ENCODE results near the gene FARP2. TPM values are rescaled to one million over a fixed set of nuclear protein-coding genes. Genes with fewer than 3 reads are reported as not detected.

The FARP2 gene
- total and polyA plus RNA-seq, 4 donors = 9.9 to 49.7 (median 27.4) TPM

GRCh38 chr2:241538838-241539615, 182.9 kb downstream of the FARP2 start:
- 75 to 90% methylated on average over 15 of the region's 15 CpGs for WGBS, 2 donors
- peak overlapping the region in 1 of 2 donors; percentile 88 for H3K27ac ChIP-seq (ENCODE audit: low read depth in 1 of 2, low read length in 1 of 2)
- no peak for ATAC-seq (ENCODE audit: insufficient read depth, low FRiP score)
- H3K27me3 ChIP-seq (ENCODE audit: control insufficient read depth in 3 of 3, insufficient read depth in 3 of 3, low read length in 2 of 3) = peaks cover 0 to 6% (median 0%) of the 10 kb centered on the region in 3 donors
- no peaks in the 10 kb centered on the region for H3K36me3 ChIP-seq (ENCODE audit: control insufficient read depth in 4 of 4, insufficient read depth in 4 of 4, low read length in 4 of 4)
- DNase-seq = no peak
- H3K4me1 ChIP-seq (ENCODE audit: control insufficient read depth in 5 of 5, insufficient read depth in 5 of 5, low read length in 5 of 5) = peaks cover 0 to 10% (median 7%) of the 10 kb centered on the region in 5 donors
- H3K9me3 ChIP-seq (ENCODE audit: control insufficient read depth in 4 of 4, insufficient read depth in 3 of 4, low read length in 3 of 4) = peaks cover 0 to 2% (median 0%) of the 10 kb centered on the region in 4 donors
- no peak overlapping the region for H3K9ac ChIP-seq (ENCODE audit: insufficient read depth in 1 of 2, low read length in 2 of 2)
- no peak overlapping the region for H3K4me3 ChIP-seq
- TF ChIP-seq CTCF (IDR thresholded peaks at IDR 0.05; ENCODE audit: control extremely low read depth, extremely low read depth) = no peak

- Histone ChIP-seq H3K4me1 (ENCODE audit: control insufficient read depth in 5 of 5, insufficient read depth in 5 of 5, low read length in 5 of 5) (peaks cover 0 to 12% (median 7%) of the 10 kb centered on the region in 5 donors), H3K9me3 (ENCODE audit: control insufficient read depth in 4 of 4, insufficient read depth in 3 of 4, low read length in 3 of 4) (peaks cover 0 to 2% (median 0%) of the 10 kb centered on the region in 4 donors), H3K27ac (ENCODE audit: low read depth in 1 of 2, low read length in 1 of 2) (peak overlapping the region in 1 of 2 donors; percentile 88), H3K27me3 (ENCODE audit: control insufficient read depth in 3 of 3, insufficient read depth in 3 of 3, low read length in 2 of 3) (peaks cover 0 to 6% (median 0%) of the 10 kb centered on the region in 3 donors), H3K36me3 (ENCODE audit: control insufficient read depth in 4 of 4, insufficient read depth in 4 of 4, low read length in 4 of 4) (no peaks in the 10 kb centered on the region), H3K9ac (ENCODE audit: insufficient read depth in 1 of 2, low read length in 2 of 2) (no peak overlapping the region), H3K4me3 (no peak overlapping the region)
- no peak for TF ChIP-seq CTCF (IDR thresholded peaks at IDR 0.05; ENCODE audit: control extremely low read depth, extremely low read depth)
- DNase-seq (no peak), ATAC-seq (ENCODE audit: insufficient read depth, low FRiP score) (no peak)
- WGBS, 2 donors = 95 to 98% methylated on average over 11 of the region's 11 CpGs
Observed at GRCh38 chr2:241539616-241540374, 183.7 kb downstream of the FARP2 start.

- WGBS, 2 donors = 55 to 62% methylated on average over 10 of the region's 10 CpGs
- Histone ChIP-seq H3K27me3 (ENCODE audit: control insufficient read depth in 3 of 3, insufficient read depth in 3 of 3, low read length in 2 of 3) (peaks cover 0 to 6% (median 0%) of the 10 kb centered on the region in 3 donors), H3K27ac (ENCODE audit: low read depth in 1 of 2, low read length in 1 of 2) (peak overlapping the region in 1 of 2 donors; percentile 88), H3K9me3 (ENCODE audit: control insufficient read depth in 4 of 4, insufficient read depth in 3 of 4, low read length in 3 of 4) (peaks cover 0 to 2% (median 0%) of the 10 kb centered on the region in 4 donors), H3K9ac (ENCODE audit: insufficient read depth in 1 of 2, low read length in 2 of 2) (no peak overlapping the region), H3K4me1 (ENCODE audit: control insufficient read depth in 5 of 5, insufficient read depth in 5 of 5, low read length in 5 of 5) (peaks cover 0 to 17% (median 8%) of the 10 kb centered on the region in 5 donors), H3K4me3 (no peak overlapping the region), H3K36me3 (ENCODE audit: control insufficient read depth in 4 of 4, insufficient read depth in 4 of 4, low read length in 4 of 4) (no peaks in the 10 kb centered on the region)
- TF ChIP-seq CTCF (IDR thresholded peaks at IDR 0.05; ENCODE audit: control extremely low read depth, extremely low read depth) = no peak
- ATAC-seq (ENCODE audit: insufficient read depth, low FRiP score) (peak; percentile 32), DNase-seq (peak in 1 of 3 donors; percentile 46)
Observed at GRCh38 chr2:241540401-241540770, 184.3 kb downstream of the FARP2 start.

Data from lung (tissue), 12 donors.